ENCODE measurements around the gene SLC35D1.

DNA sequence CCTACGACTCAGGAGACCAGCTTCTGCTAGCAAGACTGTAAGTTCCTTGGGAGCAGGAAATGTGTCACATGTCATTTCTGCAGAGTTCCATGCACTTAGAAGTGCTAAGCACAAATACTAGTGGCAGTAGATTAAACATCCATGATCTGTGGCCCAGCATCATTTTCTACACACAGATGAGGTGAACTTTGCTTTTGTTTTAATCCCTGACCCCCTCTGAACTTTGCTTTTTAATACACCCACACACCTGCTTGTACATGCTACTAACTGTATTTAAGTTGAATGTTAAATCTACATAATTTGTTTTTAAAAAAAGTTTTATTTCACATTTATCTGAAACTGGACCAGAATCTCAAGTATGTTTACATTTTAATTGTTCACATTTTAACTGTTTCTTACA, 24.5 kb downstream of the SLC35D1 start:
- TF ChIP-seq TAF1 (IDR thresholded peaks at IDR 0.05; ENCODE audit: low read depth) = no peak
- TF ChIP-seq CEBPB (IDR thresholded peaks at IDR 0.05) = no peak
- TF ChIP-seq TEAD4 (IDR thresholded peaks at IDR 0.05) = no peak
- TF ChIP-seq EP300 (IDR thresholded peaks at IDR 0.05; ENCODE audit: borderline replicate concordance) = no peak
- TF ChIP-seq RAD21 (IDR thresholded peaks at IDR 0.05; ENCODE audit: low read depth) = no peak
- TF ChIP-seq, protein P1, sequence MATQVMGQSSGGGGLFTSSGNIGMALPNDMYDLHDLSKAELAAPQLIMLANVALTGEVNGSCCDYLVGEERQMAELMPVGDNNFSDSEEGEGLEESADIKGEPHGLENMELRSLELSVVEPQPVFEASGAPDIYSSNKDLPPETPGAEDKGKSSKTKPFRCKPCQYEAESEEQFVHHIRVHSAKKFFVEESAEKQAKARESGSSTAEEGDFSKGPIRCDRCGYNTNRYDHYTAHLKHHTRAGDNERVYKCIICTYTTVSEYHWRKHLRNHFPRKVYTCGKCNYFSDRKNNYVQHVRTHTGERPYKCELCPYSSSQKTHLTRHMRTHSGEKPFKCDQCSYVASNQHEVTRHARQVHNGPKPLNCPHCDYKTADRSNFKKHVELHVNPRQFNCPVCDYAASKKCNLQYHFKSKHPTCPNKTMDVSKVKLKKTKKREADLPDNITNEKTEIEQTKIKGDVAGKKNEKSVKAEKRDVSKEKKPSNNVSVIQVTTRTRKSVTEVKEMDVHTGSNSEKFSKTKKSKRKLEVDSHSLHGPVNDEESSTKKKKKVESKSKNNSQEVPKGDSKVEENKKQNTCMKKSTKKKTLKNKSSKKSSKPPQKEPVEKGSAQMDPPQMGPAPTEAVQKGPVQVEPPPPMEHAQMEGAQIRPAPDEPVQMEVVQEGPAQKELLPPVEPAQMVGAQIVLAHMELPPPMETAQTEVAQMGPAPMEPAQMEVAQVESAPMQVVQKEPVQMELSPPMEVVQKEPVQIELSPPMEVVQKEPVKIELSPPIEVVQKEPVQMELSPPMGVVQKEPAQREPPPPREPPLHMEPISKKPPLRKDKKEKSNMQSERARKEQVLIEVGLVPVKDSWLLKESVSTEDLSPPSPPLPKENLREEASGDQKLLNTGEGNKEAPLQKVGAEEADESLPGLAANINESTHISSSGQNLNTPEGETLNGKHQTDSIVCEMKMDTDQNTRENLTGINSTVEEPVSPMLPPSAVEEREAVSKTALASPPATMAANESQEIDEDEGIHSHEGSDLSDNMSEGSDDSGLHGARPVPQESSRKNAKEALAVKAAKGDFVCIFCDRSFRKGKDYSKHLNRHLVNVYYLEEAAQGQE (IDR thresholded peaks at IDR 0.05; ENCODE audit: low read depth) = no peak
- TF ChIP-seq CREB1 (IDR thresholded peaks at IDR 0.05; ENCODE audit: low read depth) = no peak
- TF ChIP-seq, protein P2, sequence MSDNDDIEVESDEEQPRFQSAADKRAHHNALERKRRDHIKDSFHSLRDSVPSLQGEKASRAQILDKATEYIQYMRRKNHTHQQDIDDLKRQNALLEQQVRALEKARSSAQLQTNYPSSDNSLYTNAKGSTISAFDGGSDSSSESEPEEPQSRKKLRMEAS (IDR thresholded peaks at IDR 0.05) = no peak
- TF ChIP-seq FOXM1 (IDR thresholded peaks at IDR 0.05; ENCODE audit: borderline replicate concordance, low read depth) = no peak
- no peak for TF ChIP-seq YY1 (IDR thresholded peaks at IDR 0.05; ENCODE audit: low read depth)
- TF ChIP-seq EGR1 (IDR thresholded peaks at IDR 0.05) = no peak
- TF ChIP-seq NFIC (IDR thresholded peaks at IDR 0.05) = no peak
- TF ChIP-seq, protein P3, sequence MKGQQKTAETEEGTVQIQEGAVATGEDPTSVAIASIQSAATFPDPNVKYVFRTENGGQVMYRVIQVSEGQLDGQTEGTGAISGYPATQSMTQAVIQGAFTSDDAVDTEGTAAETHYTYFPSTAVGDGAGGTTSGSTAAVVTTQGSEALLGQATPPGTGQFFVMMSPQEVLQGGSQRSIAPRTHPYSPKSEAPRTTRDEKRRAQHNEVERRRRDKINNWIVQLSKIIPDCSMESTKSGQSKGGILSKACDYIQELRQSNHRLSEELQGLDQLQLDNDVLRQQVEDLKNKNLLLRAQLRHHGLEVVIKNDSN (IDR thresholded peaks at IDR 0.05) = no peak

Data from Ishikawa (cell line).